Peyer's patch (tissue), 4 donors: ENCODE data around the gene CNTN5.

Source experiments
- POLR2A ChIP-seq, 2 donors: fragments of 450-650 bp; IDR thresholded peaks; one replicate each; pipeline ENCODE4 v1.5.1; 2017; ENCODE audit warnings: antibody characterized with exemption in 2 of 2, mild to moderate bottlenecking in 2 of 2, moderate library complexity in 2 of 2
- TF ChIP-seq, protein P1 (sequence below), 6 experiments: fragments of 450-650 bp in 4 of 6; fragments of 200-600 bp in 2 of 6; sonication (generic) in 1 of 6; IDR thresholded peaks; one replicate each; pipeline ENCODE4 v1.5.1; 2017 to 2019; ENCODE audit warnings: antibody characterized with exemption in 6 of 6, mild to moderate bottlenecking in 3 of 6, moderate library complexity in 1 of 6

DNA sequence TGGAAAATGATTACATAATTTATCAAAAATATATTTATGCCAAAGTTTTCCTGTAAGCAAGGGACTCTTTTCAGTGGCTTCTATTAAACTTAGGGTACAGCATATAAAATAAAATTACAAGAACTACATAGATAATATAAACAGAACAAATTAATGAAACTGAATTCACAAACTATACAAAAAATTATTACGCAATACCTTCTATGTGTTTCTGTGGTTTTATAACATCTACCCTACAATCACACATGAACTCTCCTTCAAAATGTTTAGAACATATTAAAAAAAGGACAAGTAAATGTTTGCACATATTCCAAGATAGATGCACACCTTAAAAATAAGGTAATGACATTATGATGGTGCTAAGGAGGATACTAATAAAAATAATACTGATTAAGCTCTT, 235.9 kb downstream of the CNTN5 start:
- TF ChIP-seq, protein P1, sequence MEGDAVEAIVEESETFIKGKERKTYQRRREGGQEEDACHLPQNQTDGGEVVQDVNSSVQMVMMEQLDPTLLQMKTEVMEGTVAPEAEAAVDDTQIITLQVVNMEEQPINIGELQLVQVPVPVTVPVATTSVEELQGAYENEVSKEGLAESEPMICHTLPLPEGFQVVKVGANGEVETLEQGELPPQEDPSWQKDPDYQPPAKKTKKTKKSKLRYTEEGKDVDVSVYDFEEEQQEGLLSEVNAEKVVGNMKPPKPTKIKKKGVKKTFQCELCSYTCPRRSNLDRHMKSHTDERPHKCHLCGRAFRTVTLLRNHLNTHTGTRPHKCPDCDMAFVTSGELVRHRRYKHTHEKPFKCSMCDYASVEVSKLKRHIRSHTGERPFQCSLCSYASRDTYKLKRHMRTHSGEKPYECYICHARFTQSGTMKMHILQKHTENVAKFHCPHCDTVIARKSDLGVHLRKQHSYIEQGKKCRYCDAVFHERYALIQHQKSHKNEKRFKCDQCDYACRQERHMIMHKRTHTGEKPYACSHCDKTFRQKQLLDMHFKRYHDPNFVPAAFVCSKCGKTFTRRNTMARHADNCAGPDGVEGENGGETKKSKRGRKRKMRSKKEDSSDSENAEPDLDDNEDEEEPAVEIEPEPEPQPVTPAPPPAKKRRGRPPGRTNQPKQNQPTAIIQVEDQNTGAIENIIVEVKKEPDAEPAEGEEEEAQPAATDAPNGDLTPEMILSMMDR (IDR thresholded peaks at IDR 0.05) = no peak
- TF ChIP-seq POLR2A (IDR thresholded peaks at IDR 0.05) = no peak
